ENCODE data around the gene MUC5B.

- no peak for TF ChIP-seq CTCF (IDR thresholded peaks at IDR 0.05)
- no peak for TF ChIP-seq E2F4 (CRISPR knock-in tag; IDR thresholded peaks at IDR 0.05; ENCODE audit: borderline replicate concordance, low read depth)
- TF ChIP-seq, protein P1, sequence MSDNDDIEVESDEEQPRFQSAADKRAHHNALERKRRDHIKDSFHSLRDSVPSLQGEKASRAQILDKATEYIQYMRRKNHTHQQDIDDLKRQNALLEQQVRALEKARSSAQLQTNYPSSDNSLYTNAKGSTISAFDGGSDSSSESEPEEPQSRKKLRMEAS (CRISPR knock-in tag; IDR thresholded peaks at IDR 0.05), result no peak
- no peak for TF ChIP-seq NFATC4 (CRISPR knock-in tag; IDR thresholded peaks at IDR 0.05)
- no peak for TF ChIP-seq TEAD4 (CRISPR knock-in tag; IDR thresholded peaks at IDR 0.05)
- TF ChIP-seq SP1 (CRISPR knock-in tag; conservative IDR thresholded peaks at IDR 0.05), result no peak
- TF ChIP-seq ZNF423 (CRISPR knock-in tag; IDR thresholded peaks at IDR 0.05), result no peak
- TF ChIP-seq, protein P2, sequence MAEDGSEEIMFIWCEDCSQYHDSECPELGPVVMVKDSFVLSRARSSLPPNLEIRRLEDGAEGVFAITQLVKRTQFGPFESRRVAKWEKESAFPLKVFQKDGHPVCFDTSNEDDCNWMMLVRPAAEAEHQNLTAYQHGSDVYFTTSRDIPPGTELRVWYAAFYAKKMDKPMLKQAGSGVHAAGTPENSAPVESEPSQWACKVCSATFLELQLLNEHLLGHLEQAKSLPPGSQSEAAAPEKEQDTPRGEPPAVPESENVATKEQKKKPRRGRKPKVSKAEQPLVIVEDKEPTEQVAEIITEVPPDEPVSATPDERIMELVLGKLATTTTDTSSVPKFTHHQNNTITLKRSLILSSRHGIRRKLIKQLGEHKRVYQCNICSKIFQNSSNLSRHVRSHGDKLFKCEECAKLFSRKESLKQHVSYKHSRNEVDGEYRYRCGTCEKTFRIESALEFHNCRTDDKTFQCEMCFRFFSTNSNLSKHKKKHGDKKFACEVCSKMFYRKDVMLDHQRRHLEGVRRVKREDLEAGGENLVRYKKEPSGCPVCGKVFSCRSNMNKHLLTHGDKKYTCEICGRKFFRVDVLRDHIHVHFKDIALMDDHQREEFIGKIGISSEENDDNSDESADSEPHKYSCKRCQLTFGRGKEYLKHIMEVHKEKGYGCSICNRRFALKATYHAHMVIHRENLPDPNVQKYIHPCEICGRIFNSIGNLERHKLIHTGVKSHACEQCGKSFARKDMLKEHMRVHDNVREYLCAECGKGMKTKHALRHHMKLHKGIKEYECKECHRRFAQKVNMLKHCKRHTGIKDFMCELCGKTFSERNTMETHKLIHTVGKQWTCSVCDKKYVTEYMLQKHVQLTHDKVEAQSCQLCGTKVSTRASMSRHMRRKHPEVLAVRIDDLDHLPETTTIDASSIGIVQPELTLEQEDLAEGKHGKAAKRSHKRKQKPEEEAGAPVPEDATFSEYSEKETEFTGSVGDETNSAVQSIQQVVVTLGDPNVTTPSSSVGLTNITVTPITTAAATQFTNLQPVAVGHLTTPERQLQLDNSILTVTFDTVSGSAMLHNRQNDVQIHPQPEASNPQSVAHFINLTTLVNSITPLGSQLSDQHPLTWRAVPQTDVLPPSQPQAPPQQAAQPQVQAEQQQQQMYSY (CRISPR knock-in tag; IDR thresholded peaks at IDR 0.05), result no peak
- TF ChIP-seq ATF3 (CRISPR knock-in tag; conservative IDR thresholded peaks at IDR 0.05), result no peak
- no peak for TF ChIP-seq SMAD3 (CRISPR knock-in tag; IDR thresholded peaks at IDR 0.05; ENCODE audit: borderline replicate concordance)
Observed at GRCh38 chr11:1288426-1289151, 65.7 kb downstream of the MUC5B start.

Data from WTC11 (cell line).